ENCODE measurements around the gene ZNF79.

GRCh38 chr9:127406799-127407491 lies 17.2 kb upstream of the ZNF79 start:
- no peak for TF ChIP-seq CTCF (IDR thresholded peaks at IDR 0.05; ENCODE audit: insufficient read depth, low read length, poor library complexity, severe bottlenecking)
- no peak for TF ChIP-seq EZH2phosphoT487 (conservative IDR thresholded peaks at IDR 0.05; ENCODE audit: low read length)
